Retinal pigment epithelial cell (primary cell): ENCODE results near the gene PRKAG1.
A peak's percentile ranks its signal among the peaks of the same experiment; 100 is the strongest.

ENCODE experiments used
- DNase-seq: peaks from one replicate; pipeline ENCODE4 v3.0.0-alpha.2; 2010; ENCODE audit warnings: low read depth
- H3K4me3 ChIP-seq: 2 replicates; pipeline ENCODE4 v1.5.1; 2011; ENCODE audit warnings: mild to moderate bottlenecking, low read length, control low read depth, moderate library complexity
- TF ChIP-seq, protein P1 (sequence below): conservative IDR thresholded peaks from 2 replicates; pipeline ENCODE4 v1.5.1; 2011; ENCODE audit warnings: low read depth, low read length, control low read depth, inconsistent platforms

The PRKAG1 gene

DNA sequence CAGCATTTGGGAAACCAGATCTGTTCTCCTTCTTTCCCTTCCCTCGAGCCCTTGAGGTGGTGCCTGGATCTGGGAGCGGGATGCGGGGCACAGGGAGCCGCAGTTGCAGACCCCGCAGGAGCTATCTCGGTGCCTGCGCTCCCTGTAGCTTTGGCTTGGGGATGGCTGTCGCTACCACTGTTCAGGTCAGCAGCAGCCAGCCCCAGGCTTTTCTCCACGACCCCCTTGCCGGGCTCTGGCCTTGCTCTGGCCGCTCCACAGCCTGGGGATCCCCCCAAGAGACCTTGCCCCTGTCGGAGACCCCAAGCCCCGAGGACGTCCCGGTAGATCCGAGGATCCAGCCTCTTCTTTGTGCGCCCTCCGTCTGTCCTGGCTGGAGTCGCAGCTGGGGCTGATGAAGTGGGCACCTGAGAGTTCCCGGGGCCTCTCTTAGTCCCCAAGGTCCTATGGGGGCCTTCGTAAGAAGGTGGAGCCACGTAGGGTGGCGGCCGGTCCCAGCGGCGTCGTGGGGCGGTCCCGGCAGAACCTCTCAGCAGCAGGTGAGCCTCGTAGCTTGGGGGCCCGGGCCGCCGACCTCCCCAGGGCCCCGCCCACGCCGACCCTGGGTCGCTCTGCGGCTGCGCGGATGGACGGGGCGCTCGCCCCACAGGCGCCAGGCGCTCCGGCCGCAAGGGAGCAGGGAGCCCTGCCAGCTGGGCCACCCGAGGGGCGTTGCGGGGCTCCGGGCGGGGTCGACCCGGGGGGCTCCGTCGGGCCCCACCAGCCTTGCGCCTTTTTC lies 20.7 kb downstream of the PRKAG1 start:
- TF ChIP-seq, protein P1, sequence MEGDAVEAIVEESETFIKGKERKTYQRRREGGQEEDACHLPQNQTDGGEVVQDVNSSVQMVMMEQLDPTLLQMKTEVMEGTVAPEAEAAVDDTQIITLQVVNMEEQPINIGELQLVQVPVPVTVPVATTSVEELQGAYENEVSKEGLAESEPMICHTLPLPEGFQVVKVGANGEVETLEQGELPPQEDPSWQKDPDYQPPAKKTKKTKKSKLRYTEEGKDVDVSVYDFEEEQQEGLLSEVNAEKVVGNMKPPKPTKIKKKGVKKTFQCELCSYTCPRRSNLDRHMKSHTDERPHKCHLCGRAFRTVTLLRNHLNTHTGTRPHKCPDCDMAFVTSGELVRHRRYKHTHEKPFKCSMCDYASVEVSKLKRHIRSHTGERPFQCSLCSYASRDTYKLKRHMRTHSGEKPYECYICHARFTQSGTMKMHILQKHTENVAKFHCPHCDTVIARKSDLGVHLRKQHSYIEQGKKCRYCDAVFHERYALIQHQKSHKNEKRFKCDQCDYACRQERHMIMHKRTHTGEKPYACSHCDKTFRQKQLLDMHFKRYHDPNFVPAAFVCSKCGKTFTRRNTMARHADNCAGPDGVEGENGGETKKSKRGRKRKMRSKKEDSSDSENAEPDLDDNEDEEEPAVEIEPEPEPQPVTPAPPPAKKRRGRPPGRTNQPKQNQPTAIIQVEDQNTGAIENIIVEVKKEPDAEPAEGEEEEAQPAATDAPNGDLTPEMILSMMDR, result no peak
- DNase-seq, result no peak
- H3K4me3 ChIP-seq, result peak overlapping the region; percentile 23

DNA sequence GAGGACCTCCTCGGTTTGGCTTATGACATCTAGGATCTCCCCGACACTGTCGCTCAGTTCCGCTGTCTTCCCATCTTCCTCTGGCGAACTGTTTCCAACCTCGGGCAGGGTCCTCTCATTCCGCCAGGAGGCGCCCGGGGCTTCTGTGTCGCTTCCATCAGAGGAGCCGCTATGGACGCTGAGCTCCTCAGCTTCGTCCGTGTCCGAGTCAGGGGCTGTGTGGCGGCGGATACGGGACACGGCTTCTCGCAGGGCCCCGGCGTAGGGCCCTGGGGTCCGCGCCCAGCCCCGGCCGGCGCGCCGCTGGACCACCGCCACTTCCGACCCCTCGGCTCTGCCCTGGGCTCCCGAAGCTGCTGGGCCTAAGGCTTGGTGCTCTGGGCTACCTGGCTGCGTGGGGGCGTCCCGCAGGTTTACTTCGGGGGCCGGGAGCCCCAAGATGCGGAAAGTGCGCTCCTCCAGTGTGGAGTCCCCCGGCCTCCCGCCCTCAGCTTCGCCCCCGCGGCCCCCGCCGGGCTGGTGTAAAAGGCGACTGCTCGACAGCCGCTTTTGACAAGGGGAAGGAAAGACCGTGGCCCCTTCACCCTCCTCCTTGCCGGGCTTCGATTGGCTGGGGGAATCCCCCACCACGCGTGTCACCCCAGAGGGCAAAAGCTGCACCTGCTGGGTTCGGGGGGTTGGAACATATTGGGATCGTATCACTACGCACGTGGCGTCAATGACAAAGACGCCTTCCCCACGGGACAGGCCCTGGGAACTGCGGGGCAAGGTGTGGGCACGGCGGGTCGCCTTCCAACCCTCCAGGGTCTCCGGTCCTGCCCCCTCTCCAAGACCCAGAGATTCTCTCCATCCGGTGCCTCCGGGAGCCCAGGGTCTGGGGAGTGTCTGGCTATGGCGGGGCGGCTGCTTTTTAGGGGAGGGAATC lies 21.5 kb downstream of the PRKAG1 start:
- peak overlapping the region; percentile 26 for H3K4me3 ChIP-seq
- no peak for DNase-seq
- TF ChIP-seq, protein P1, result peak; percentile 93

DNA sequence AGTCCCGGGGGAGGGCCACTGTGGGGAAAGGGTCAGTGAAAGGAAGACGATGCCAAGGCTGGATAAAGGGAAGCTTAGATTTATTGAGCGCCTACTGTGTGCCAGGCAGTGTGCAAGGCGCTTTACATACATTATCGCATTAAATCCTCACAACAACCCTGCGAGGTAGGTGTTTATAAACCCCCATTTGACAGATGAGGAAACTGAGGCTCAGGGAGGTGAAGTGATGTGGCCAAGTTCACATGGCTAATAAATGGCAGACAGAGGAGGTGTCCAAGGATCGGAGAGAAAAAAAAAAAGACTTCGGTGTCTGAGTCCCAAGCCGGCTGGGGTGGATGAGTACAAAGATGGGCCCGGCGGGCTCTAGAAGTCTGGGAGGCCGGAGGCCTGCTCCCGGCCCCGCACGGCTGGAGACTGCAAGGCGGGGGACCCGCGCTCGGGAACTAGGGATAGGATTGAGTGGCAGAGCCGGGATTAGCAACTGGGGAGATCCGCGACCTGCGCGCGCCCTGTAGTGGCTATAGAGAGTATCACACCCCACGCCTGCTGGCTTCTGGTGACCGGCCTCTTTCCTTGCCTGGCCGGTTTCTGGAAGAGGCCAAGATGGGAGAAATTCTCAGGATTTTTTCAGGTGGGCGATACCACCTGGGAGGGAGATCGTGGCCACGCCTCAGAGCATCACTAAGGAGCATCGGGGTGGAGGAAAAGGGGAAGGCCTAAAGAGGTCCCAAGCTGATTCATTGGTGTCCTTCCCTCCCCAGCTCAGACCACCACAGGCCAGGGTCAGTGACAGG lies 23.3 kb downstream of the PRKAG1 start:
- no peak overlapping the region for H3K4me3 ChIP-seq
- TF ChIP-seq, protein P1, result peak; percentile 80
- DNase-seq, result no peak

DNA sequence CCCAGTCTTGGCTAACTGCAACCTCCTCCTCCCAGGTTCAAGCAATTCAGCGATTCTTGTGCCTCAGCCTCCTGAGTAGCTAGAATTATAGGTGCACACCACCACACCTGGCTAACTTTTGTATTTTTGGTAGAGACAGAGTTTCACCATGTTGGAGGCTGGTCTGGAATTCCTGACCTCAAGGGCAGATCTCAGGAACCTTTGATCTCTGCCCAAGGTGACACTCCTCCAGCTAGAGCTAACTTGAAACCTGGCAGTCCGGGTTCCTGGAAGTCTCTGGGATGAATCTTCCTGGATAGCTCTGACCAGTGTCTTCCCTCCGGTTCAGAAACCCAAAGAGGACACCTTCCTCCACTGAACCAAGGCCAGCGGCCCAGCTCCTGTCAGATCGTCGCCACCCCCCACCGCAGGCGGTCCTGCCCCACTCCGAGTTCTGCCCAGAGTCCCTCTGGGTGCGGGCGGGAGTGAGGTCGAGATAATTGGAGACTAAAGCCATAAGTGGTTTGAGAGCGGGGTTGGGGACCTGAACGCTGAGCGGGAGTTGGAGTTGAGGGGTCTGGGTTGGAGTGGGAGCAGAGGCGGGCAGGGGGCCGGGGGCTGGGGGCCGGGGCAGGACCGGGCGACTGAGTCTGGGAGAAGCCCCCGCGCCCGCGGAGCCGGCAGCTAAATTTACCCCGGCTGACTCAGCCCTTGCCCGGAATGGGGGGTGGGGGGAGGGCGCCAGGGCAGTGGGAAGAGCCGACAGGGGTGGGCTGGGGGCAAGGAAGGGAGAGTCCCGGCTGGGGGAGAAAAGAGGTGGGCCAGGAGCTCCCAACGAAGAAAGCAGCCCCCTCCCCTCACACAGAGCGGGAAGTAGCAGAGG lies 24.1 kb downstream of the PRKAG1 start:
- no peak for DNase-seq
- TF ChIP-seq, protein P1, result no peak
- no peak overlapping the region for H3K4me3 ChIP-seq

DNA sequence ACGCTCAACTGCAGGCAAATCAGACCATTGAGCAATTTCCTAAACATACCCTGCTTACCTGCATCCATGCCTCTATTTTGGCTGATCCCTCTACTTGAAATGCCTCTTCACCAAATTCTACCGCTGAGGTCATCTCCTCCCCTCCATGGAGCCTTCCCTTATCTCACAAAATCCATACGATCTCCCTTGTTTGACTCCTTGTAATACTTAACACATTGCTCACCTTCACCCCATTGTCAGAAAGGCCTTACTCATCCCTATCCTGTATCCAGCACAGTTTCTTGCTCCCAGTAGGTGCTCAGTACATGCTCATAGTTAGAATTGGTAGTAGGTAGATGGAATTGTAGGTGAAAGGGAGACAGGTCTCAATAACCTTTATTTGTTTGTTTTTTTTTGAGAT lies 24.8 kb downstream of the PRKAG1 start:
- TF ChIP-seq, protein P1, result no peak
- no peak overlapping the region for H3K4me3 ChIP-seq
- no peak for DNase-seq

DNA sequence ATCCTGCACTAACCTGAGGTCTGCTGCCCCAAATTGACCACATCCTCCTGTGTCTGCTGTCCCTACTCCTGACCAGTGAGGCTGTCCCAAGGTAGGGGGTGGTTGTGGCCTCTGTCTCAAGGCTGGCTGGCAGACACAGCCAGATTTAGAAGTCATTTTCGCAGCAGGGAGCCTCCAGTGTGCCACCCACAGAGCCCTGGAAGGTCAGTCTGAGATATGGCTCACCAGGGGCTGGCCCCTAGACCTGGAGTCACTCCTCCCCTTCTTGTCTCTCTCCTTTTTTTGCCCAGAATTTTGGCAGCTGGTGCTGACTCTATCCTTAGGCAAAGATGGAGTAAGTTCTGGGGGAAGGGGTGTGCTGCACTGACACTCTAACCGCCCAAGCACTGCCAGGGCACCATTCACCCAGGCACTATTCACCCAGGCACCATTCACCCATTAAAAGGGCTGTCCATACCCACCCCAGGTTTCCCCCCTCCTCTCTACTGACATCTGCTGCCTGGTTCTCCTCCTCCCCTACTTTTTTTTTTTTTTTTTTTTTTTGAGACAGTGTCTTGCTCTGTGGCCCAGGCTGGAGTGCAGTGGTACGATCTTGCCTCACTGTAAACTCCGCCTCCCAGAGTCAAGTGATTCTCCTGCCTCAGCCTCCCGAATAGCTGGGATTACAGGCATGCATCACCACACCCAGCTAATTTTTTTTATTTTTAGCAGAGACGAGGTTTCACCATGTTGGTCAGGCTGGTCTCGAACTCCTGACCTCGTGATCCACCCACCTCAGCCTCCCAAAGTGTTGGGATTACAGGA lies 27.1 kb downstream of the PRKAG1 start:
- TF ChIP-seq, protein P1, result no peak
- no peak for DNase-seq
- no peak overlapping the region for H3K4me3 ChIP-seq
